NCI-H460 (cell line): Measurements from ENCODE around the gene CNRIP1. TPM values are rescaled to one million over a fixed set of nuclear protein-coding genes. Genes with fewer than 3 reads are reported as not detected.

Experiments
- DNase-seq: peaks from one replicate; pipeline ENCODE4 v3.0.0-alpha.2; 2016; ENCODE audit warnings: low read depth; ENCODE audit errors: extremely low read depth
- total RNA-seq: library from RNA; depleted of rRNA; stranded (reverse); fragments of >200 nt; shearing (Covaris generic); gene quantifications from 2 replicates; pipeline ENCODE4 v1.2.3, GENCODE V29; 2014

Gene CNRIP1
- total RNA-seq, 1 experiment from 2014 or later, result 7.3 TPM

GRCh38 chr2:68294187-68294586 is 25.6 kb downstream of the CNRIP1 start:
- no peak for DNase-seq

DNA sequence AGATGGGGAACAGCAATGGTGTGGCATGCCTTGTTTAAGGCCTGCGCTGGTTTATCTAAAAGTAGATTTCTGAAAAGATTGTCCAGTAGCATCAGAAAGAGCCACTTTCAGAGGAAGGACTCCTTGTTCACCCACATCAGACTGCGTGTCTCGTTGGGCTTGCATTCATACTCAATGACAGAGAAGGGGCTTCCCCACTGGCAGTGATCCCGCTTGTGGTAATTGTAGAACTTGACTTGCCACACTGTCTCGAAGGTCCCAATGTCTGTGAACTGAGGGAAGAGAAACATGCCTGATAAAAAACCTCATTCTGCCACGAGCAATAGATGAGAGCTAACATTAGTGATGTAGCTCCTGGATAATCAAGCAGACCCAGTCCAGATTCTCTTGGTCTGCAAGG is 26.0 kb downstream of the CNRIP1 start:
- DNase-seq, result no peak

DNA sequence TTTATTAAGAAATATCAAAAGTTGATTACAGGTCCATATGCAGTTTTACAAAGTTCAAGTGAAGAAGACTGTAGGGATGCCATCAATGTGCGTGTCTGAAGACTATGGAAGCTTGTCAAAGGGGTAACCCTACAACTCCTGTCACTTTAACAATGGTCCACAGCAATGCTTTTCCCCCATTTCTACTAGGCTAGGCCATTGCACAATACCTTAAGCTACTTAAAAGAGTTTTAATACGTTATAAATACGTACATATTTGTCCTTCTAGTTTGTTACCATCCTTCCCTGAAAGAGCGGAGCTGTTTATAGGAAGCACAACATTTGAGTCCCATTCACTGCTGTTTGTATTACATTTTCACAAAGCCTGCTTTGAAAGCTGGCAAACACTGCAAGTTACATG is 26.7 kb downstream of the CNRIP1 start:
- DNase-seq, result no peak

GRCh38 chr2:68292108-68292710 is 27.5 kb downstream of the CNRIP1 start:
- peak; percentile 38 for DNase-seq

- DNase-seq, result no peak
Observed at GRCh38 chr2:68291314-68291713, 28.4 kb downstream of the CNRIP1 start.

DNA sequence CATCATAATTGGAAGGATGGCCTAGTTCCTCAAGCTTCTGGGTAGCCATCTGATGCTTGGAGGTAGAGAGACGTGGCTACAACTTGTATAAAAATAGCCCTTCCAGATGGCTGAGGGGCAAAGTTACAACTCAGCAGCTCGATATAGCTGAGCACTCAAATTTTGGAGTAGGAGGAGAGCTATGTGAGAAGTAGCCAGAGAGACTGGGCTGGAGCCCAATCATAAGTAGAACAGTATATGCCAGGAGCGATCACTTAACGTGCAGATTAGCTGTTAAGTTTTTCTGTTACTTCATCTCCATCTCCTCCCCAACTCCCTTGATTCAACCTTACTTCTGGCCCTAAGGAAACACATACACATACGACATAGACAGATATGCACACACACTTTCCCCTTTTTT is 28.8 kb downstream of the CNRIP1 start:
- DNase-seq, result no peak

- no peak for DNase-seq
Observed at GRCh38 chr2:68287580-68288441, 31.9 kb downstream of the CNRIP1 start.

GRCh38 chr2:68284896-68285295 is 34.9 kb downstream of the CNRIP1 start:
- no peak for DNase-seq

GRCh38 chr2:68283419-68283812 is 36.3 kb downstream of the CNRIP1 start:
- DNase-seq, result no peak

DNA sequence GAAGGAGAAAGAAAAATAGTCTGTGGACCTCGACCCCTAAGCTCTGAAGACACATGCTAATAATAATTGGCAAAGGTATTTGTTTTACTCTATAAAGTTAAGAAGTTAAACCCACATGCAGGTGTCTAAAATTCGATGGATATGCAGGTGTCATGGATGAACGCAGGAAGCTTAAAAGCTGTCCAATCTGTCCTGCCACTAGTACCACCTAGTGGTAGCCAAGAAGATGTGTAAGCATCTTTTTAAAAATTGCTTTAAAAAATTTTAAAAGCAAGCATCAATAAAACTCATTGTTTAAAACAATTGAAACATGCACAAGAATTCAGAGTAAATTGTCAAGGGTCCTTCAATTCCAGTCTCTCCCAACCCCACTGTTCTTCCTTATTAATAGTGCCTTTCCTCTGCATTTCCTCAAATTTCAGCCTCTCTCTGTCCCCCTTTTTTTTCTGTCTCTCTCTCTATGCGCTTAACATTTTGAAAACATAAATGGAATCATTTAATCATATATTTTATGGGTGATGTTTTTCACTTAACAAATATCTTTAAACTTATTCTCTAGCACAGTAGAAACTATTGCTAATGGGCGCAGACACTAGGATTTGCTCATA is 36.8 kb downstream of the CNRIP1 start:
- DNase-seq, result peak; percentile 52

GRCh38 chr2:68280796-68281195 is 39.0 kb downstream of the CNRIP1 start:
- no peak for DNase-seq

DNA sequence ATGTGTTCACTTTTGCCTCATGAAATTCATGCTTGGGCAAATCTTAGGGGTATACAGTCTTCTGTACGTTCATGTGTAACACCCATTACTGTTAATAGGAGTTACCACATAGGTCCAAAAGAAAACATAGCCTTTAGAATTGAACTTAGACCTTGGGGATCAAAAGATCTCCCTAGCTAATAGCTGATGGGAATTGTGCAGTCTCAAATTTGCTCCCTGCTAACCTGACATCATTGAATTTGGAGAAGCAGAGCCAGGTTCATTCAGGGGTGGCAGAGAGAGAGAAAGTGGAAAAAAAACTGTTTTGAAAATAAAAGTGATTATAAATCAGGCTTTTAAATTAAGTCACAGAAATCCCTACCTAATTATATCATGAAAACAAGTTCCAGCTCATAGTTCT is 39.4 kb downstream of the CNRIP1 start:
- no peak for DNase-seq

- no peak for DNase-seq
Observed at GRCh38 chr2:68279691-68280090, 40.1 kb downstream of the CNRIP1 start.

GRCh38 chr2:68278169-68278568 is 41.6 kb downstream of the CNRIP1 start:
- no peak for DNase-seq

DNA sequence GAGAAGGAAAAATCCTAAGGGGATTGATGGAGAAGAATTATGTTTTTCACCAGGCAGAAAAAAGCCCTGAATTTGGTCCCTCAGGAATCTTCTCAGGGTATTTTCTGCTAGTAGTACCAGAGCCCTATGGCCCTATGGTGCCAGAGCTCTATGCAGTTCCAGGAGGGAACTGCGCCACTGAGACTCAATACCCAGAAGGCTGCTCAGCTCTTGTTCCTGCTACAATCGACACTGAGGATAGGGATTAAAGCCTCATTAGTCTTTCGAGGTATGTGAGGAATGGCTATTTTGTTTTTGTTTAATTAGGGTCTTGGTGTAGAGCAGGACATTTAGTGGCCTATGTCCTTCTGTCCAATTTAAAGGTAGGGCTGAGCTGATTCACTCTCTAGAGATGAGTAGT is 45.7 kb downstream of the CNRIP1 start:
- DNase-seq, result no peak

GRCh38 chr2:68272246-68272994 is 47.3 kb downstream of the CNRIP1 start:
- DNase-seq, result no peak

GRCh38 chr2:68266655-68267054 is 53.1 kb downstream of the CNRIP1 start:
- no peak for DNase-seq

DNA sequence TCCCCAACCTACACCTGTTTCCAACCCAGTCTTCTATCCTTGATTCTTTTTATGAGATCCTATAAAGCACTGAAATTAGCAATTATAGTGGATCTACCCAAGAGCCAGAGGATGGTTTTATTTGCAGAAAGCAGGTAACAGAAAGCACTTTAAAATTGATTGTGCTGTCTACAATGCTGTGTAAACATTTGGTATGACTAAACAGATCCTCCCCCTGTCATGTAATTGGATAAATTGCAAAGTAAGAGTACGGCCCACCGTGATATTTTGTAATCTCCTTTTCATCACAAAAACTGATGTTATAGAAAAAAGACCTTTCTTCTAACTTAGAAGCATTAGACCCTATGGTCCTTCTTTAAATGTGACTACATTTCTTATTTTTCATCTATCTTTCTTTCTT is 56.1 kb downstream of the CNRIP1 start:
- DNase-seq, result no peak

DNA sequence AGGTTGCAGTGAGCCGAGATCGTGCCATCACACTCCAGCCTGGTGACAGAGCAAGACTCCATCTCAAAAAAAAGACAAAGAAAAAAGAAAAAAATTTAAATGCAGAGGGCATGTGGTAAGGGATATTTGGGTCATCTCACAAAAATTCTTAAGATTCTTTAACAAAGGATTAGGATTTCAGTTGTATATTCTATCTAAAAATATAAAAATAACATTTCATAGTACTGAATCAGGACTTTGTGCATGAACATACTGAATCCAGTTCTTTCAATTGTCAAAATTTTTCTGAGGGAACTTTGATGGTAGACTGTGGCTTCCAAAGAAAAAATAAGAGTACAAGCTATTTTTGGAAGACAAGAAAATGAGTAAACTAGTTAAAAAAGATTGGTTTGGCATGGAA is 60.9 kb downstream of the CNRIP1 start:
- DNase-seq, result no peak

DNA sequence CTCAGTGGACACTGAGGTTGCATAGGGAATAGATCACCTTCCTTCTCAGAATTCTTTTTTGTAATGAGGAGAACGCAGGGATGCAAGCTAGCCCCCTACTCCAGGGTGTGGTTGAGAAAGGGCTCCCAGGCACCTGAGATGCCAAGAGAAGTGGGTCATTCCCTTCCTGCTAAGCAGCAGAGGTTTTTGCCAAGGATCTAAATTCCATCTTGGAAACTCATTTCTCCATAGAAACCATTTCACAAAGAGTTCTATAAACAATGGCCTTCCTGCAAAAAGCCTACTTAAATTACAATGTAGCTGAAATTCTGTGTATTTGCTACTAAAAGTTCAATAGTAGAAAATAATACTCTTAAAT is 63.7 kb downstream of the CNRIP1 start:
- DNase-seq, result no peak
